ENCODE measurements around the gene ARL15.

Gene ARL15

DNA sequence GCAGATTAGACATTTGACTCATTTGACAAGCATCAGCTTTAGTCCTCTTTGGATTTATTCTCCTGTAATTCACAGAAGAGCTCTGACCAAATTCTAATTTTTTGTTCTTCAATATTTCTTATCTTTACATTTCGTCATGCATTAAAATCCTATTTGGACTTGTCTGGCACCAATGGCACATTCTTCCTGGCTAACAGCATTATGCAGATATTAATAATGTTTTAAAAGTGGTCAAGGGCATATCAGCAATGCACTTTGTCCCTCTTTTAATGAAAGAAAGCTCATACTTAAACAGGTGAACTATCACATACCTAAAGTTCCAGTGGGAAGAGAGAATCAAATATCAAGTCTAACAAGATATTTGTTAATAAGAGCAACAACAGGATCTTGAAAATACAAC lies 270.4 kb downstream of the ARL15 start:
- no peaks in the 10 kb centered on the region for H3K9me3 Mint-ChIP-seq (ENCODE audit: low read depth)
- H3K27me3 Mint-ChIP-seq: no peaks in the 10 kb centered on the region
- H3K36me3 Mint-ChIP-seq: peaks cover 4% of the 10 kb centered on the region
- H3K4me1 Mint-ChIP-seq (ENCODE audit: low read depth): no peaks in the 10 kb centered on the region
- H3K4me3 Mint-ChIP-seq: no peak overlapping the region
- H3K27ac Mint-ChIP-seq: no peak overlapping the region

DNA sequence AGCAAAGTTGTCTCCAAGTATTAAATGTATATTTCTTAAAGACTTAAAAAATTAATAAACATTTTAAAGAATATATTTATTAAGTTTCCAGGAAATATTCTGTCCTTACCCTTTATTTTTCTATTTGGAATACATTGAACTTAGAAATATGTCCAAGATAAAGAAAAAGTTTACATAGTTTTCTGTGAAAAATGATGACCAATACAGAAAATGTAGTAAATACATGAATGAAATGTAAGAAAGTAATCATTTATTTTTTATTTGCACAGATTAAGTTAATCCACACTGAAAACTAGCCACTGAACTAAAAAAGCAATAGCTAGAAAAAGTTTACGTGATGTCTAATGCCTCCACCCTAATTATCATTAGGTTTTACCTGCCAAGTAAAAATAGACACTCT lies 273.2 kb downstream of the ARL15 start:
- Mint-ChIP-seq H3K27me3 (no peaks in the 10 kb centered on the region), H3K36me3 (peaks cover 11% of the 10 kb centered on the region), H3K4me1 (ENCODE audit: low read depth) (no peaks in the 10 kb centered on the region), H3K9me3 (ENCODE audit: low read depth) (no peaks in the 10 kb centered on the region), H3K27ac (no peak overlapping the region), H3K4me3 (no peak overlapping the region)

DNA sequence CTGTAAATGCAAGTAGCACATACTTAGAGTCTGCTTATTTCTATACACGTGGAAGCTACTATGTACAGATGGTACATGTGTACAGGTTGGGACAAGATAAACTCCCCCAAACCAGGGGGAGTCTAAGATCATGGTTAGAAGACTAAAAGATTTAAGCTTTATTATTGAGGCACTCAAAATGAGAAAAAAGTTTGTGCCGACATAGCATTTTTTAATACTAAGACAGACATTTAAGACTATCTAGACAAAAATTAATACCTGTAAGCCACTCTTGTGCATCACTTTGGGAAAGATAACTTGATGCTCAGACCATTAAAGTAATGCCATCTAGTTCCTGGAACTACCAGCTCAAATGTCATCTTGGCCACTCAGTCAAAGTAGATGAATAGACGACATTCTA lies 279.4 kb downstream of the ARL15 start:
- Mint-ChIP-seq H3K4me3 (no peak overlapping the region), H3K27me3 (no peaks in the 10 kb centered on the region), H3K27ac (no peak overlapping the region), H3K4me1 (ENCODE audit: low read depth) (no peaks in the 10 kb centered on the region), H3K9me3 (ENCODE audit: low read depth) (peaks cover 4% of the 10 kb centered on the region), H3K36me3 (peaks cover 26% of the 10 kb centered on the region)

DNA sequence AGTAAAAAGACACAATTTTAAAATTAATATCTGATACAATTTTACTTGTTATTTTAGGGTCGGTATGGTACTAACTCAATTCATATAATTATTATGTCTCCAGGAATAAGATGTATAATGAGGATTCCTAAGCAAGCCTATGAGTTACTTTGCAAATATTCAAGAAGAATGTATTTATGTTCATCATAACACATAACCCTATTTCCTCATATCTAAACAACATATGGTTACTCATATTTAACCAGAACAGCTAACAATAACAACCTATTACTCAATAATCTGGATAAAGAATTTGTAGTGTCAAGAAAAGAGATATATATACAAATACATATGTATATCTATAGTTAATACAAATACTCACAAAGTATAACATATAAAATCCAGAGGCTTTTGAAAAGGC lies 285.9 kb downstream of the ARL15 start:
- Mint-ChIP-seq H3K4me3 (no peak overlapping the region), H3K36me3 (peaks cover 5% of the 10 kb centered on the region), H3K9me3 (ENCODE audit: low read depth) (no peaks in the 10 kb centered on the region), H3K4me1 (ENCODE audit: low read depth) (peaks cover 29% of the 10 kb centered on the region), H3K27me3 (no peaks in the 10 kb centered on the region), H3K27ac (no peak overlapping the region)

DNA sequence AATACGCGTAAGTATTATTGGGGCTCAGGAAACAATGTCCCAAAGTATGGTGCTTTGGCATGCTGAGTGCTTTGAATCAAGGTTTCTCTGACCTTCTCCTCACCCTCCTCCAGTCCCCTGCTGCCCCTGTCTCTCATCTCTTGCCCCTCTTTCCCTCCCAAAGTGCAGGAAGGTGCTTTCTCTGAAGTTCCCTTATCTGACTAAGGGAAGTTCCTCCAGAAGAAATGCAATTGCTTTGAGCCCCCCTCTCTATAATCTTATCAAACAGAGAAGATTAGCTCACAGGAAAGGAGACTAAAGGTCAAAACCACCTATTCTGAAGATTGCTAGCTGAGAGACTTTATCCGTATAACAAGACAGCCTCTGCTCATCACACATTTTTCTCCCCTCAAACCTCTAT lies 288.1 kb downstream of the ARL15 start:
- Mint-ChIP-seq H3K4me3 (peak overlapping the region; percentile 27), H3K36me3 (peaks cover 11% of the 10 kb centered on the region), H3K4me1 (ENCODE audit: low read depth) (peaks cover 29% of the 10 kb centered on the region), H3K9me3 (ENCODE audit: low read depth) (no peaks in the 10 kb centered on the region), H3K27me3 (no peaks in the 10 kb centered on the region), H3K27ac (no peak overlapping the region)

DNA sequence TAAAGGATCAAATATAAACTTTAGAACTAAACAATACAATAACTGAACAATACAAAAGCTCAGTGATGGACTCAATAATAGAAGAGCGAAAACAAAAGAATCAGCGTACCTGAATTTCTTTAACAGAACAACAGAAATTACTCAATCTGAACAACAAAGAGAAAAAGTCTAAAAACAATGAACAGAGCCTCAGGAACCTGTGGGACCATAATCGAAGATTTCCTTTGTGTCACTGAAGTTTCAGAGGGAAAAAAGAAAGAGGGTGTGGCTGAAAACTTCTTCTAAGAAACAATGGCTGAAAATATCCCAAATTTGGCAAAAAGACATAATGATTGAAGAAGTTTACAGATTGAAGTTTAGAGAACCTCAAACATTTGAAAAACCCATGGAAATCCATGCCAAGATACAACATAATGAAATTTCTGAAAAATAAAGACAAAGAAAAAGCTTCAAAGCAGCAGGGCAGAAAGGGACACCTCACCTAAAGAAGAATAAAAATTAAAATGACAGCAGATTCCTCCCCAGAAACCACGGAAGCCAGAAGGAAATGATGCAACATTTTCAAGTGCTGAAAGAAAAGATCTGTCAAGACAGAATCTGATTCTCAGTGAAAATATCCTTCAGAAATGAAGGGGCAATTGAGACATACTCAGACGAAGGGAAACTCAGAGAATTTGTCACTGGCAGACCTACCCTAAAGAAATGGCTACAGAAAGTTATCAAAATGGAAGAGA lies 288.8 kb downstream of the ARL15 start:
- Mint-ChIP-seq H3K4me3 (peak overlapping the region; percentile 3), H3K27ac (no peak overlapping the region)

DNA sequence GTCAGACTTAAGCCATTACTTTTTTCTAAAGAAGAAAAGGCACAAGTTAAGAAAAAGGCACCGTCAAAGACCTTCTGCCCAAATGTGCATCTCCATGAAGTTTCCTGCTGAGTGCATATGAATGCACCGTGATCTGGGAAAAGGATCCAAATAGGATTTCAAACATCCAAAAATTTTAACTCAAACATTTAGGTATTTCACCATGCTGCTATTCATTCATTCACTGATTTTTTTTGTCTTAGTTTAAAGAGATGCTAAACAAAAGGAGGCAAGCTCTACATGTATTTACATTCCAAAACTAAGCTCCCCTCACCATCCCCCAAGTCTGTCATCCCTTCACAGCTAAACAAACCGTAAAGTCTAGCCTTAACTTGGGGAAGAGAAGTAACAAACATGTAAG lies 291.9 kb downstream of the ARL15 start:
- peaks cover 6% of the 10 kb centered on the region for H3K9me3 Mint-ChIP-seq (ENCODE audit: low read depth)
- H3K27me3 Mint-ChIP-seq: no peaks in the 10 kb centered on the region

More for the DNA sequence above, 288.8 kb downstream of the ARL15 start:
- H3K36me3 Mint-ChIP-seq: peaks cover 13% of the 10 kb centered on the region
- no peaks in the 10 kb centered on the region for H3K9me3 Mint-ChIP-seq (ENCODE audit: low read depth)
- no peaks in the 10 kb centered on the region for H3K27me3 Mint-ChIP-seq
- peaks cover 29% of the 10 kb centered on the region for H3K4me1 Mint-ChIP-seq (ENCODE audit: low read depth)

DNA sequence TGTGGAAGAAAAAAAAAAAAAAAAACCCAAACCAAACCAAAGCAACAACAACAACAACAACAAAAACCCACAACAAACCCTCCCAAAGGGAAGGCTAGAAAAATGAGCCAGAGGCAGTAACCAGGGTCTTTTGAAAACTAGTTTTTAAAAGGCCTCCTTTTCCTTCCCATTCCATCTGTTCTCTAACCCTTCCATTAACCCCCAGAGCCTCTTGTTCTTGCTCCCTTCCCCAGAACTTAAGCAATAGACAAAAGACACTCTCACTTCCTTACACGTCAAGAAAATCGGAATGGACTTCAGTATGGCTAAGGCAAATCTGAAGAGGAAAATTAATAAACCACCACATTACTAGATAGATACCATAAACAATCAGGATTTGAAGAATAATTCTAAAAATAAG lies 292.8 kb downstream of the ARL15 start:
- peaks cover 6% of the 10 kb centered on the region for H3K9me3 Mint-ChIP-seq (ENCODE audit: low read depth)
- peaks cover 35% of the 10 kb centered on the region for H3K36me3 Mint-ChIP-seq
- no peak overlapping the region for H3K4me3 Mint-ChIP-seq
- no peaks in the 10 kb centered on the region for H3K27me3 Mint-ChIP-seq
- no peak overlapping the region for H3K27ac Mint-ChIP-seq
- peaks cover 16% of the 10 kb centered on the region for H3K4me1 Mint-ChIP-seq (ENCODE audit: low read depth)

More for the DNA sequence above, 291.9 kb downstream of the ARL15 start:
- H3K27ac Mint-ChIP-seq: no peak overlapping the region
- peaks cover 31% of the 10 kb centered on the region for H3K36me3 Mint-ChIP-seq
- no peak overlapping the region for H3K4me3 Mint-ChIP-seq
- peaks cover 24% of the 10 kb centered on the region for H3K4me1 Mint-ChIP-seq (ENCODE audit: low read depth)

DNA sequence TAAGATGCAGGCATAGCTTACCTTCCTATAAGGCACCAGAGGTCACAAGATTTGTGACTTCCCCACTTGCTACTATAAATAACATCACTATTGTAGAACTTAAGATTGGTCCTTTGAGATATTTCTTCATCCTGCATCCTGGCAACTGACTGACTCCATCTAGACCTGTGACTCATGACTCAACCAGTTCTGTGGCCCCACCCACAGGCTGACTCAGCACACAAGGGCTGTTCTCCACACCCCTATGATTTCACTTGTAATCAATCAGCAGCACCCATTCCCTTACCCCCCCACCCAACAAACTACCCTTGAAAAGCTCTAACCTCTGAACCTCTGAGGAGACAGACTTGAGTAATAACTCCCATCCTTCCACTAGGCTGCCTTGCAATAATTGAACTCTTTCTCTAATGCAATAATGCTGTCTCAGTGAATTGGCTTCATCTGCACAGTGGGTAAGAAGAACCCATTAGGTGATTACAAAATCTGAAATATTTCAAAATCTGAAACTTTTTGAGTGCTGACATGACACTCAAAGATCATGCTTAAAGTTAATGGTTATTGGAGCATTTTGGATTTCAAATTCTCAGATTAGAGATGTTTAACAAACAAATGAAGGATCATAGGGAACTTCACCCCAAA lies 296.7 kb downstream of the ARL15 start:
- peaks cover 31% of the 10 kb centered on the region for H3K36me3 Mint-ChIP-seq
- no peak overlapping the region for H3K27ac Mint-ChIP-seq
- no peaks in the 10 kb centered on the region for H3K4me1 Mint-ChIP-seq (ENCODE audit: low read depth)
- H3K4me3 Mint-ChIP-seq: no peak overlapping the region
- no peaks in the 10 kb centered on the region for H3K27me3 Mint-ChIP-seq
- H3K9me3 Mint-ChIP-seq (ENCODE audit: low read depth): peaks cover 6% of the 10 kb centered on the region

DNA sequence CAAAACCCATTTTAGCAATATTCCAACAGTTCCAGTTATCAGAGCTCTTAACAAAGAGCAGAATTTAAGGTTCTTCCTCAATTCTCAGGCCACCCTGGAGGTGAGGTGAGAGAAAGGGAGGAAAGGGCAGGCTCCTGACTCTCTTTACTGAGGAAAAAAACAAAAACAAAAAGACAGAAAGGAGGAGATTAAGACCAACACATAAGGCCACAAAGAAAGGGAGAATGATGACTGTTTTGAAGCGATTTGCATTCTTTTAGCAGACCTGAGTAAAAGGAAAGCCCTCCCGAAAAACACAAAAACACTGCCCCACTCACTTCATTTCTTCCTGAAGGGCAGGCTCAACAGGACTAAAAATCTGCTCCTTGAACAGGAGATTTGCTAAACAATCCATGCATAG lies 300.5 kb downstream of the ARL15 start:
- Mint-ChIP-seq H3K27ac (no peak overlapping the region), H3K27me3 (no peaks in the 10 kb centered on the region), H3K4me3 (no peak overlapping the region), H3K36me3 (peaks cover 14% of the 10 kb centered on the region), H3K9me3 (ENCODE audit: low read depth) (peaks cover 6% of the 10 kb centered on the region), H3K4me1 (ENCODE audit: low read depth) (no peaks in the 10 kb centered on the region)

DNA sequence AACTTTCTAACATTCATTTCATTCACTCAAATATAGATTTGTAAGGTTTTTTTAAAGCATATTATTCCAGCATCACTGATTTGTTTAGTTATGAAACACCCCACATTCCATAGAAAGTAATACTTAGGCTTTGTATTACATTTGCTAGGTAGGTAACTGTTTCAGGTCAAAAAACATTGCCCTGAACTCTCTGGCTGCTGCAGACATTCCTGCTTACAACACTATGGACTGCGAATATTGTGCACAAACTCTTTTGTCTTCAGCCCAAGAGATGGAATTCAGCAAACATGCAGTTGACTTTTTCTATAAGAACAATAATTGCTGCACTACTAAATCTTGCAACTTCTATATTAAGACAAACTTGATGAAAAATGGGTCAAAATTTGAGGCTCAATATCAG lies 301.0 kb downstream of the ARL15 start:
- no peak overlapping the region for H3K4me3 Mint-ChIP-seq
- peaks cover 15% of the 10 kb centered on the region for H3K36me3 Mint-ChIP-seq
- H3K4me1 Mint-ChIP-seq (ENCODE audit: low read depth): no peaks in the 10 kb centered on the region
- H3K27ac Mint-ChIP-seq: no peak overlapping the region
- H3K9me3 Mint-ChIP-seq (ENCODE audit: low read depth): peaks cover 6% of the 10 kb centered on the region
- no peaks in the 10 kb centered on the region for H3K27me3 Mint-ChIP-seq

DNA sequence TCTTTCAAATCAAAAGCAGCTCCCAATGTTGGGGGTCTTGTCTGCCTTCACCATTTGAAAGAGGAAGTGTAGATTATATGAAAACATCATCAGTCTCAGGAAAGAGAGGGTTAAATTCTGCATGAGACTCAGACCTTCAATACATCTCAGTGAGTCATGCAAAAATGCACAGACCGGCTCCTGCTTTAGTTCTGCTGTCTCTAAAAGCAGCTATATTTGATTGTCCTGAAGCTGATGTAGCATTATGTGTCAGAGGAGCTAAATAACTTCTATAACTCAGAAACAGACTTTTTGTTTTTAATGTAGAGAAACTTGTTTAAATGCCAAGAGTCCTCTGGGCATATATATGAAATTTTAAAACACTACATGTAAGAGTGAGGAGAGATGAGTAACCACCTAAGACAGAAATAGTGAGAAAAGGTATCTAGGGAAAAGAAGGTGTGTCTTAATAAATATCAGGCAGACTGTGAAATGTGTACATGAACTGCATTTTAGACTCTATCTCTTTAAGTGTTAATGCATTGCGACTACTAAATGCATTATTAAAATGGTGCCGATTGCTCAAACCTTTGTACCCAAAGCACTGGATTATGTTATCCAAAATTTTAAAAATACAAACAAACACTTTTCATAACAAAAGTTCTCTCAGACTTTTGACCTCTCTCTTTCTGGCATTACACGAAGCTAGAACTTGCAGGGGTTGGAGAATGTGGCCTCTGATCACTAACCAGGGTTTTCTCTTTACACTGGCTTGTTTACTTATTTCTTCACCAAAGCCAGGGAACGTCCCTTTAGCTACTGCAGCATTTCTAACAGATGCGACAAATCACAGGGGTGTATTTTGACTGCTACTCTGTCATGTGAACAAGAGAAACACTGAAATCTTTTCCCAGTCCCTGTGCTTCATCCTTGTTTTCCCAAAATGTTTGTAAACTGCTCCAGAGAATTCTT lies 302.3 kb downstream of the ARL15 start:
- Mint-ChIP-seq H3K27ac (no peak overlapping the region), H3K27me3 (no peaks in the 10 kb centered on the region), H3K4me1 (ENCODE audit: low read depth) (no peaks in the 10 kb centered on the region), H3K9me3 (ENCODE audit: low read depth) (no peaks in the 10 kb centered on the region), H3K4me3 (no peak overlapping the region), H3K36me3 (peaks cover 5% of the 10 kb centered on the region)

DNA sequence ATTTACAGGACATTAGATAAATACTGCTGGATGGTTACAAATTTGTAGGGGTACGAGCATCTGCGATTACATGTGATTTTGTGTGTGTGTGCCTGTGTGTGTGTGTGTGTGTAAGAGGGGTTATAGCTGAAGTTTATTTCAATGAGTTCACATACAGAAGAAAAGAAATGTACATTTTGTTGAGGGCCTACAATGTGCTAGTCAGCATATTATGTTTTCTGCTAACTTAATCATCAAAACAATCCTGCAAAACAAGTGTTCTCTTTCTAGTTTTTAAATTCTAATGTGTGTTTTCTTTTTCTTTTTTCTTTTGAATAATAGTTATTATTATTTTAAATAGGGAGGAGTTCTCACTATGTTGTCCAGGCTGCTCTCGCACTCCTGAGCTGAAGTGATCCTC lies 305.7 kb downstream of the ARL15 start:
- Mint-ChIP-seq H3K27me3 (no peaks in the 10 kb centered on the region), H3K9me3 (ENCODE audit: low read depth) (no peaks in the 10 kb centered on the region), H3K4me3 (no peak overlapping the region), H3K27ac (no peak overlapping the region), H3K36me3 (peaks cover 13% of the 10 kb centered on the region), H3K4me1 (ENCODE audit: low read depth) (no peaks in the 10 kb centered on the region)

DNA sequence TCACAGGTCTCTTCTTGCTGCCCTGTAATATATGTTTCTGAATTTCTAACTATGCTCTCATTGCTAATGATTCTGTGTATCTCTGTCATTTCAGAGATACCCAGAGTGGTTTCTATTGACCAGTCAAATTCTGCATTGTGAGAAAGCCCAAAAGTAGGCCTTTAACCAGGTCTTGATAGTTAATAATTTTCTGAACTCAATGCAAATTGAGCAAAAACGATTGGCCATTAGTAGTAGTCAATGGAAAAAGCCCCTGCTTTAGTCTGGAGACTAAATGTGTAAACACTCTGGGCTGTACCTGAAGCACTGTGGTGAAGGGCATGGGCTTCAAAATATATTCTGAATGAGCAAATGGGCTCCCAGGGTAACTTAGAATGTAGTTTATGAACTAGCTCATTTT lies 307.6 kb downstream of the ARL15 start:
- no peaks in the 10 kb centered on the region for H3K4me1 Mint-ChIP-seq (ENCODE audit: low read depth)
- peaks cover 21% of the 10 kb centered on the region for H3K36me3 Mint-ChIP-seq
- no peaks in the 10 kb centered on the region for H3K9me3 Mint-ChIP-seq (ENCODE audit: low read depth)
- H3K27me3 Mint-ChIP-seq: no peaks in the 10 kb centered on the region
- H3K4me3 Mint-ChIP-seq: no peak overlapping the region
- no peak overlapping the region for H3K27ac Mint-ChIP-seq
